Coronary artery (tissue), 2 donors: ENCODE results near the gene BNC2.

Source experiments
- DNase-seq: peaks from one replicate; pipeline ENCODE4 v3.0.0-alpha.2; 2017; ENCODE audit warnings: low spot score
- H3K27ac ChIP-seq, 2 donors: fragments of 200-600 bp; sonication (generic); one replicate each; pipeline ENCODE4 v1.5.1; 2016 to 2019
- H3K4me3 ChIP-seq: fragments of 200-600 bp; sonication (generic); 2 replicates; pipeline ENCODE4 v1.5.1; 2016; ENCODE audit warnings: mild to moderate bottlenecking, moderate library complexity
- TF ChIP-seq, protein P1 (sequence below): fragments of 200-600 bp; sonication (generic); IDR thresholded peaks from one replicate; pipeline ENCODE4 v1.5.1; 2019; ENCODE audit warnings: antibody characterized with exemption

Gene BNC2

DNA sequence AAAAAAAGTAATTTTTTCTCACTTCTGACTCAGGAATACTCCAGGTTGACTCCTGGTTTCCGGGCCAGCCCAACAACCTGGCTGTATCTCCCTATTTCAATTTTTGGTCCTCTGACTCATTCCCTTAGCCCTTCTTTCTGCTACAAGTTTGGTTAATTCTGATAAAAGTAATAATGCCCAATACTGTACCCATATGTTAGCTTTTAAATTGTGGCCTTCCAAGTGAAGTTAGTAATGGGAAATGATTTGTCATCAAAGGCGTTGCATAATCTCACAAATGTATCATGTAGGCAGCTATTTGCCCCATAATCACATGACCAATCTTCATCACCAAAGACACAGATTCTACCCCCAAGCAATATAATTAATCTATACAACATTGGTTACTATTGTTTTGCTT lies 31.1 kb upstream of the BNC2 start:
- H3K4me3 ChIP-seq, result no peak overlapping the region
- DNase-seq, result no peak

DNA sequence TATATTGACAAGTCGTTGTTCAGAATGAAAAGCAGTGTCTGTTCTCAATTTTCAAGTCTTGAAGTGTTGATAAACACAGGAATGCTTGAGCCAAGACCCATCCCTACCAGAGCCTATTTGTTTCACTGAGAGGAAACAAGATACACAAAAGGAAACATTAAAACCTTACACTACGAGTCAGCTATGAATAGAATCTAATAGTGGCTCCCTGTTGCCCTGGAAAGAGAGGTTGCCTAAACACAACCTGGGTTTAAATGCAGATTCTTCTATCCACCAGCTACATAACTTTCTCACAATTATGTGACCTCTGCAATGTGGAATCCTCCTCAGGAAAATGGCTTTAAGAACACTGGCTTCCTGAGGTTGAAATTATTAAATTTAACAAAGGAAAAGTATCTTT lies 29.1 kb upstream of the BNC2 start:
- TF ChIP-seq, protein P1, sequence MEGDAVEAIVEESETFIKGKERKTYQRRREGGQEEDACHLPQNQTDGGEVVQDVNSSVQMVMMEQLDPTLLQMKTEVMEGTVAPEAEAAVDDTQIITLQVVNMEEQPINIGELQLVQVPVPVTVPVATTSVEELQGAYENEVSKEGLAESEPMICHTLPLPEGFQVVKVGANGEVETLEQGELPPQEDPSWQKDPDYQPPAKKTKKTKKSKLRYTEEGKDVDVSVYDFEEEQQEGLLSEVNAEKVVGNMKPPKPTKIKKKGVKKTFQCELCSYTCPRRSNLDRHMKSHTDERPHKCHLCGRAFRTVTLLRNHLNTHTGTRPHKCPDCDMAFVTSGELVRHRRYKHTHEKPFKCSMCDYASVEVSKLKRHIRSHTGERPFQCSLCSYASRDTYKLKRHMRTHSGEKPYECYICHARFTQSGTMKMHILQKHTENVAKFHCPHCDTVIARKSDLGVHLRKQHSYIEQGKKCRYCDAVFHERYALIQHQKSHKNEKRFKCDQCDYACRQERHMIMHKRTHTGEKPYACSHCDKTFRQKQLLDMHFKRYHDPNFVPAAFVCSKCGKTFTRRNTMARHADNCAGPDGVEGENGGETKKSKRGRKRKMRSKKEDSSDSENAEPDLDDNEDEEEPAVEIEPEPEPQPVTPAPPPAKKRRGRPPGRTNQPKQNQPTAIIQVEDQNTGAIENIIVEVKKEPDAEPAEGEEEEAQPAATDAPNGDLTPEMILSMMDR, result no peak
- Histone ChIP-seq H3K27ac (no peak overlapping the region), H3K4me3 (no peak overlapping the region)
- DNase-seq, result no peak

More for the DNA sequence above, 31.1 kb upstream of the BNC2 start:
- TF ChIP-seq, protein P1, result no peak
- H3K27ac ChIP-seq, result no peak overlapping the region

DNA sequence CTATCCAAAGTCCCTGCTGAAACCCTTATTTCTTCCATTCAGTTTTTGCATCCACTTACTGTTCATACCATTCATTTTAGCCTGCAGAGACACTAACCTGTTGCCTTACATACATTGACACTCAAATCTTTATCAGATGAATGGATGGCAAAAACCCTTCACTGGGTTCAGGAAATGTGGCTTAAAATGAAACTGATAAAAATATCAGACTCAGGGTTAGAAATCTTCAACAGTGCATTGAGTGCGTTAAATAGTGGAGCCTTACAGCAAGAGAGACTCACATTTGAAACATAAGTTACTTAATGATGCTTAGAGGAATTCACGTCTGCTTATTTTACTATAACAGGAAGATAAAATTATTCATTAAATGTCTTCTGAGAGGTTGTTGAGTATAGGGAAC lies 28.0 kb upstream of the BNC2 start:
- Histone ChIP-seq H3K27ac (no peak overlapping the region), H3K4me3 (no peak overlapping the region)
- TF ChIP-seq, protein P1, result no peak
- no peak for DNase-seq

DNA sequence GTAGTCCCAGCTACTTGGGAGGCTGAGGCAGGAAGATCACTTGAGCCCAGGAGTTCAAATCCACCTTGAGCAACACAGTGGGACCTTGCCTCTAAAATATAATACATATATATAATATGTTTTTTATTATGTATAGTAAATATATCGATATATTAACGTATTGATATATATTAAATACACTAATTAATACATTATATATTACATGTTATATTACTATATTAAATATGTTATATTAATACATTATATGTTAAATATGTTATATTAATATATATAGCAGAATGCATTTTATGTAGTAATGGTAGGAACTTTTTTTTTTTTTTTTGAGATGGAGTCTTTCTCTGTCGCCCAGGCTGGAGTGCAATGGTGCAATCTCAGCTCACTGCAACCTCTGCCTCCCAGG lies 18.1 kb upstream of the BNC2 start:
- TF ChIP-seq, protein P1, result no peak
- DNase-seq, result no peak
- Histone ChIP-seq H3K27ac (no peak overlapping the region), H3K4me3 (no peak overlapping the region)

DNA sequence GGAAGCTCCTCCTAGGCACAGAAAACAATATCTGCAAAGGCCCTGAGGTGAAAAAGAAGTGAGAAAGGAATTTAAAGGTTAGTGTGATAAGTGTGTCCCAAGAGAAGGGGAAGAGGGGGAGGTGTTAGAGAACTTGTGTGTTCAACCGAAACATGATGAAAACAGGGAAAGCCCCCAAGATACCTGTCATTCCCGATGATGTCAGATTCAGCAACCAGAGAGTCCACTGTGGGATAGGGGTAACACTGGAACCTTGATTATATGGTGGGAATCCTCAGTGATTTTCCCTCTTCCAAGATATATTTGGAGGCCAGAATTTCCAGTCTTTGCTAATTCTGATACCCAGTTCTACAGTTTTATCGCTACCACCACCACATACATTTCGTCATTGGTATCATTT lies 15.5 kb upstream of the BNC2 start:
- TF ChIP-seq, protein P1, result no peak
- no peak overlapping the region for H3K27ac ChIP-seq
- no peak overlapping the region for H3K4me3 ChIP-seq
- DNase-seq, result no peak

DNA sequence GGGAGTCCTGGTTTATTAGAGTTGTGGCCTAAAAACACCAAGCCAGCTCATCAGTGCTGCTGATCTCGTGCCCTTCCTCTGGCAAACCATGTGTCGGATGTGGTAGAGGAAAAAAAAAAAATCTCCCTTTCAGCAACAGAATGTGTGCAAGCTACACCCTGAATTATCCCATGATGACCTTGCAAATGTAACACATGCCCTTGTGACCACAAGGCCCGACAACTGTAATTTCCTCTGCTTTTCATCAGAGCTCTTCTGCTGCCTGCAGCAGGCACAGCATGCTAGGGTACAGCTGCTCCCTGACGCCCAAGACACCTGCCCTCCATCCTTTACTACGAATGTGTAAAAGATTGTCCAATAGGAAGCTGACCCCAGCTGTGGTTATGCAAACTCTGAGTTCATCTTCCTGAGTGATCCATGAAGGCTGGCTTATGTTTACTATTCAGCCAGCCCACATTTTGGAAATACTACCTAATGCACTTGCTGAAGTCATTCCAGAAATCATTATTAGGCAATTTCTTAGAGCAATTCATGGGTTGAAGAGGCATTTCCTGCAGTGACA lies 14.6 kb upstream of the BNC2 start:
- TF ChIP-seq, protein P1, result no peak
- Histone ChIP-seq H3K4me3 (no peak overlapping the region), H3K27ac (peak overlapping the region in 1 of 2 donors; percentile 22)
- DNase-seq, result no peak

DNA sequence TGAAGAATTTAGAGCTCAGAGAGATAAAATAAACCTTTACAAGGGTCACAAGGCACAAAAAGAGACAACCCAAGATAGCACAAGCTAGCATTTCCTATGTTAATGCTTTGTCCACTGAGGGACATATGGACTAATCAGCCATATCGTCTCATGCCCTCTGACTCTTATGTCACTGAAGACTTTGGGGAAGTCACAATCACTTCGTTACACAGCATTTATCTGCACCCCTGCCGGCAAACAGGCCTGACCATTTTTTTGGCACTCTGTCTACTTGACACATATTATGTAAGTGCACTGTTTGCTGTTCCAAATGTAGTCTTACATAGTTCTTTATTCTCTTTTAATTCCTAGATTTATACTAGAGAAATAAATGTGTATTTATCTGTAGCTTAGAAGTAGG lies 13.9 kb upstream of the BNC2 start:
- no peak overlapping the region for H3K4me3 ChIP-seq
- DNase-seq, result no peak
- TF ChIP-seq, protein P1, result no peak
- H3K27ac ChIP-seq, result peak overlapping the region in 1 of 2 donors; percentile 22
